Keratinocyte (primary cell): ENCODE results near the gene LTBR. TPM values are rescaled to one million over a fixed set of nuclear protein-coding genes. Genes with fewer than 3 reads are reported as not detected.
A peak's percentile ranks its signal among the peaks of the same experiment; 100 is the strongest.

Experiments used
- DNase-seq: peaks from one replicate; pipeline ENCODE4 v3.0.0-alpha.2; 2011; ENCODE audit warnings: low read depth, missing footprints, low spot score
- FAIRE-seq: peaks from 2 replicates; lab custom pipeline; 2011; peaks lifted over from hg19 to GRCh38; lab: Jason Lieb, UNC
- H2AFZ ChIP-seq: 2 replicates; pipeline ENCODE4 v1.6.0; 2012; ENCODE audit warnings: low read length, control low read depth, inconsistent platforms; ENCODE audit not compliant: control insufficient read depth
- H3K27ac ChIP-seq: 2 replicates; pipeline ENCODE4 v1.5.1; 2011; ENCODE audit warnings: low read length; ENCODE audit not compliant: control insufficient read depth, insufficient read depth
- H3K27me3 ChIP-seq: 3 replicates; pipeline ENCODE4 v1.6.0; 2011; ENCODE audit warnings: low read length; ENCODE audit not compliant: control insufficient read depth, insufficient read depth; ENCODE audit errors: extremely low read depth
- H3K36me3 ChIP-seq, 2 experiments: 2 replicates in 1 of 2; 3 replicates in 1 of 2; pipeline ENCODE4 v1.5.1; 2011; ENCODE audit warnings: low read length in 2 of 2, mild to moderate bottlenecking in 1 of 2; ENCODE audit not compliant: control insufficient read depth in 2 of 2, insufficient read depth in 2 of 2; ENCODE audit errors: extremely low read depth in 1 of 2
- H3K4me1 ChIP-seq: 3 replicates; pipeline ENCODE4 v1.5.1; 2011; ENCODE audit warnings: low read length; ENCODE audit not compliant: control insufficient read depth, insufficient read depth; ENCODE audit errors: extremely low read depth
- H3K4me2 ChIP-seq: 3 replicates; pipeline ENCODE4 v1.6.0; 2011; ENCODE audit warnings: low read depth, low read length; ENCODE audit not compliant: control insufficient read depth, insufficient read depth; ENCODE audit errors: extremely low read depth
- H3K4me3 ChIP-seq, 3 experiments: fragments of 200-600 bp in 1 of 3; sonication (generic) in 1 of 3; 2 replicates in 2 of 3; 3 replicates in 1 of 3; pipeline ENCODE4 v1.5.1; 2011 to 2016; ENCODE audit warnings: low read length in 3 of 3, mild to moderate bottlenecking in 3 of 3, control low read depth in 2 of 3, inconsistent platforms in 1 of 3, low read depth in 1 of 3, mixed read lengths in 1 of 3, mixed run types in 1 of 3, moderate library complexity in 1 of 3; ENCODE audit not compliant: control insufficient read depth in 2 of 3, insufficient read depth in 2 of 3; ENCODE audit errors: extremely low read depth in 1 of 3
- H3K79me2 ChIP-seq: 2 replicates; pipeline ENCODE4 v1.6.0; 2012; ENCODE audit warnings: low read length; ENCODE audit not compliant: control insufficient read depth, insufficient read depth
- H3K9ac ChIP-seq: 3 replicates; pipeline ENCODE4 v1.6.0; 2011; ENCODE audit warnings: low read length; ENCODE audit not compliant: control insufficient read depth, insufficient read depth; ENCODE audit errors: extremely low read depth
- H3K9me1 ChIP-seq: 3 replicates; pipeline ENCODE4 v1.6.0; 2011; ENCODE audit warnings: low read length; ENCODE audit not compliant: control insufficient read depth, insufficient read depth; ENCODE audit errors: extremely low read depth
- H3K9me3 ChIP-seq: 2 replicates; pipeline ENCODE4 v1.5.1; 2012; ENCODE audit warnings: low read depth, low read length; ENCODE audit not compliant: control insufficient read depth
- H4K20me1 ChIP-seq: 3 replicates; pipeline ENCODE4 v1.6.0; 2011; ENCODE audit warnings: low read length; ENCODE audit not compliant: control insufficient read depth, insufficient read depth; ENCODE audit errors: extremely low read depth
- EZH2 ChIP-seq: IDR thresholded peaks from one replicate; pipeline ENCODE4 v1.6.1; 2012; ENCODE audit warnings: inconsistent platforms, mild to moderate bottlenecking, low read length, moderate library complexity
- dilution Hi-C: fragments of 300-500 bp; cut with MboI; formaldehyde crosslinking; loops from one replicate; pipeline ENCODE4 v1.7.0; 2020; ENCODE audit warnings: low sequenced_read_pairs; ENCODE audit not compliant: extremely low pct_ligation_motif_present
- polyA plus RNA-seq, 5 experiments: library from polyadenylated mRNA; depleted of rRNA in 3 of 5; stranded (reverse) in 3 of 5; stranded (forward) in 1 of 5; unstranded in 1 of 5; fragments of >200 nt; gene quantifications; 1 replicate in 1 of 5; 2 replicates in 3 of 5; 3 replicates in 1 of 5; pipeline versions ENCODE4 v1.2.1 to v1.2.3, GENCODE V29; 2011 to 2012; ENCODE audit warnings: missing spikeins in 2 of 5, low read depth in 1 of 5, low replicate concordance in 1 of 5
- TF ChIP-seq, protein P1 (sequence below), 3 experiments: IDR thresholded peaks in 1 of 3; conservative IDR thresholded peaks in 1 of 3; optimal IDR thresholded peaks in 1 of 3; 2 replicates in 2 of 3; 3 replicates in 1 of 3; pipeline versions ENCODE3 to v1.5.1; 2011; ENCODE audit warnings: low read length in 3 of 3, mild to moderate bottlenecking in 3 of 3, moderate library complexity in 2 of 3, control low read depth in 1 of 3, inconsistent platforms in 1 of 3; ENCODE audit not compliant: insufficient read depth in 2 of 3; ENCODE audit errors: extremely low read depth in 1 of 3

LTBR gene
- polyA plus RNA-seq, 1 donor (not counting 4 experiments of a cell fraction or from before 2014, with no cell fraction given), result 42.7 TPM

DNA sequence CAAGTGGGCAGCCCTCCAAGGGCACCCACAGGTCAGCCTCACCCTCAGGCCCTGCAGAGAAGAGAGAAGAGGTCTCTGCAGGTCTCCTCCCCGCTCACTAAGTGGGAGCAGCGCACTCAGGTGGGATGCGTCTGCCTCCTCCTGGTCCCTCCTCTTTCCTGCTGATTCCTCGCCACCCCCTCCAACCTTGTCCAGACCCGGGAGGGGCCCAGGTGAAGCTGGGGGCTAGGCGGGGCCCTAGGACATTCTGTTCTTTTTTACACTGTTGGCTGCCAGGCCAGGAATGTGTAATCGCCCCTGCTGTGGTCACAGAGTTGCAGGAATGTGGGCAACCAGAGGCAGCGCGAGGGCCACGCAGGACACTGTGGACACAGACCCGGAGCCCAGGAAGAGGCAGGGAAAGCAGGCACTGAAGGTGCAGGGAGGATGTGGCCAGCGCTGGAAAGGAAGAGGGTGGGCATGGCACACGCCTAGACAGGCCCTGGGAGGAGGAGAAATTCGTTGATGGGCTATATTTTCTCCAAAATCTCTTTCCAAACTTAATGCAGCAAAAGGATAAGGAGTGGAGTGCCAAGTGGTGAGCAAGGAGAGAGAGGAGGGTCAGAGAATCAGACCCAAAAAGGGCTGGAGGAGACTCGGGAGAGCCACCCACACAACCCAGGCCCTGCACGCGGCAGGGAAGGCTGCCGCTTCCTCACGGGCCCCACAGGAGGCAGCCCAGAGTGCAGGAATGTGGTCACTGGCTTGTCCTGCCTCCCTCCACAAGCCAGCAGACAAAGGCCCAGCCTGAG is 7.7 kb upstream of the LTBR start:
- dilution Hi-C loops, result no loop called here
- no peaks in the 10 kb centered on the region for H4K20me1 ChIP-seq
- H3K27ac ChIP-seq, result peak overlapping the region; percentile 89
- peaks cover 10% of the 10 kb centered on the region for H3K79me2 ChIP-seq
- no peaks in the 10 kb centered on the region for H3K27me3 ChIP-seq
- no peaks in the 10 kb centered on the region for H3K9me1 ChIP-seq
- peak overlapping the region; percentile 7 to 57 (median 35) for H3K4me3 ChIP-seq
- H3K9me3 ChIP-seq, result no peaks in the 10 kb centered on the region
- H3K4me1 ChIP-seq, result peaks cover 76% of the 10 kb centered on the region
- peak overlapping the region; percentile 70 for H3K9ac ChIP-seq
- no peak for TF ChIP-seq EZH2
- TF ChIP-seq, protein P1, sequence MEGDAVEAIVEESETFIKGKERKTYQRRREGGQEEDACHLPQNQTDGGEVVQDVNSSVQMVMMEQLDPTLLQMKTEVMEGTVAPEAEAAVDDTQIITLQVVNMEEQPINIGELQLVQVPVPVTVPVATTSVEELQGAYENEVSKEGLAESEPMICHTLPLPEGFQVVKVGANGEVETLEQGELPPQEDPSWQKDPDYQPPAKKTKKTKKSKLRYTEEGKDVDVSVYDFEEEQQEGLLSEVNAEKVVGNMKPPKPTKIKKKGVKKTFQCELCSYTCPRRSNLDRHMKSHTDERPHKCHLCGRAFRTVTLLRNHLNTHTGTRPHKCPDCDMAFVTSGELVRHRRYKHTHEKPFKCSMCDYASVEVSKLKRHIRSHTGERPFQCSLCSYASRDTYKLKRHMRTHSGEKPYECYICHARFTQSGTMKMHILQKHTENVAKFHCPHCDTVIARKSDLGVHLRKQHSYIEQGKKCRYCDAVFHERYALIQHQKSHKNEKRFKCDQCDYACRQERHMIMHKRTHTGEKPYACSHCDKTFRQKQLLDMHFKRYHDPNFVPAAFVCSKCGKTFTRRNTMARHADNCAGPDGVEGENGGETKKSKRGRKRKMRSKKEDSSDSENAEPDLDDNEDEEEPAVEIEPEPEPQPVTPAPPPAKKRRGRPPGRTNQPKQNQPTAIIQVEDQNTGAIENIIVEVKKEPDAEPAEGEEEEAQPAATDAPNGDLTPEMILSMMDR (optimal IDR thresholded peaks at IDR 0.05 in 1 of 3, IDR thresholded peaks at IDR 0.05 in 1 of 3, conservative IDR thresholded peaks at IDR 0.05 in 1 of 3; ENCODE audit: extremely low read depth in 1 of 3, insufficient read depth in 2 of 3, low read length in 3 of 3), result peak in 2 of 3 experiments; percentile 54 to 62
- FAIRE-seq (peak; percentile 75), DNase-seq (peak; percentile 67)
- peak overlapping the region; percentile 86 for H3K4me2 ChIP-seq
- H3K36me3 ChIP-seq, result no peaks in the 10 kb centered on the region
- H2AFZ ChIP-seq, result peak overlapping the region; percentile 42

DNA sequence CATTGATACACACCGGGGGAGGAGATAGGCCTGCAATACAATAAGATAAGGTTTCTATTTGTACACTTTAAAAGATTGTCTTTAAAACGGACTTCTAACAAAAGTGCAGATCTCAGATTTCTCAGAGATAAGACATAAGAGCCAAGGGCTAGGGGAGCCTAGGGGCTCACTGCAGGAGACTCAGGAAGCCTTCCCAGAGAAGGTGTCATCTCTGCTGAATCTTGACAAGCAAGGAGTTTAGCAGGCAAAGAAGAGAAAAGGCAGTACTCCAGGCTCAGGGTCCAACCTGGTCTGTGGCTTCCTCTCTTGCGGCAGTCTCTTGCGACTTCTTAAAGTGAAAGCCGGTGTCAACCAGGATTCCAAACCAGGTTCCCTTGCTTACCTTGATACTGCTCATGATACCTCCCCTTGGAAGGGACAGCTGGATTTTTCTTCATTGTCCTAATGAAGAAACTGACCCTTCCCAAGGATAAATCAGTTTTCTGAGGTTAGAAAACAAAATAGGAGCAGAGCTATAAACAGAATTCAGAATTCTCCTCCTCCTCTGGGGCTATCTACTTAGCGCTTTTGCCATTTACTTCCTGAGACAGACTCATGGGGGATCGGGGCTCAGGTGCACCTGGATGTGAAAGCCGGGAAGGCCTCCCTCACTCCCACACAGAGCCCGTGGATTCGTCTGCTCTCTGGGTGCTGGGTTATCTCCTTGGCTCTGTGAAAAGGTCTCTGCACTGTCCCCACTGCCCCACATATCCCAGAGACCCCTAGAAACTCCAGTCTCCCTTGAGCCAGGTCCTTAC is 6.9 kb upstream of the LTBR start:
- dilution Hi-C loops, result no loop called here
- H3K27ac ChIP-seq, result peak overlapping the region; percentile 89
- H3K4me2 ChIP-seq, result peak overlapping the region; percentile 86
- FAIRE-seq, result peak; percentile 82
- peak overlapping the region in 2 of 3 experiments; percentile 35 to 57 for H3K4me3 ChIP-seq
- H3K9me1 ChIP-seq, result no peaks in the 10 kb centered on the region
- peaks cover 69% of the 10 kb centered on the region for H3K4me1 ChIP-seq
- no peaks in the 10 kb centered on the region for H3K27me3 ChIP-seq
- TF ChIP-seq, protein P1 (optimal IDR thresholded peaks at IDR 0.05 in 1 of 3, IDR thresholded peaks at IDR 0.05 in 1 of 3, conservative IDR thresholded peaks at IDR 0.05 in 1 of 3; ENCODE audit: extremely low read depth in 1 of 3, insufficient read depth in 2 of 3, low read length in 3 of 3), result peak in 1 of 3 experiments; percentile 1
- TF ChIP-seq EZH2, result no peak
- peaks cover 10% of the 10 kb centered on the region for H3K79me2 ChIP-seq
- no peaks in the 10 kb centered on the region for H4K20me1 ChIP-seq
- H3K36me3 ChIP-seq, result no peaks in the 10 kb centered on the region
- no peak for DNase-seq
- H3K9me3 ChIP-seq, result no peaks in the 10 kb centered on the region
- no peak overlapping the region for H2AFZ ChIP-seq
- H3K9ac ChIP-seq, result peak overlapping the region; percentile 70
